Measurements from ENCODE around the gene PTGER2.

DNA sequence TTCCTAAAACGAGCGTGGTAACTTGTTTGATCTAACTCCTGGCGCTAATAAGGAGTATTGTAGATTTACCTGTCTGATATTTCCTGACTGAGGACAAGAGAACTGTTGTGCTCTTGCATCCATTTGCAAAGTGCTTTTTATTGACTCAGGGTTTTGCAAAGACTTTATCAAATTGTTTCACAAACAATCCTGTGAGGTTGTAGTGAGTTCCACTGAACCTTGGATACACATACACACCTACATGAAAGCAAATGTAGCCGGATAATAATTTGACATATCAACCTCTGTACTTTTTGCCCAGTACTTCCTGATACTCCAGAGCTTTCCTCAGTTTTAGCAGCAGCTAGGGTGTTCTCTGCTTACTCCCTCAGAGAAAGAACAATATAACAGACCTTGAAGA is 6.7 kb upstream of the PTGER2 start:
- TF ChIP-seq, protein P1, sequence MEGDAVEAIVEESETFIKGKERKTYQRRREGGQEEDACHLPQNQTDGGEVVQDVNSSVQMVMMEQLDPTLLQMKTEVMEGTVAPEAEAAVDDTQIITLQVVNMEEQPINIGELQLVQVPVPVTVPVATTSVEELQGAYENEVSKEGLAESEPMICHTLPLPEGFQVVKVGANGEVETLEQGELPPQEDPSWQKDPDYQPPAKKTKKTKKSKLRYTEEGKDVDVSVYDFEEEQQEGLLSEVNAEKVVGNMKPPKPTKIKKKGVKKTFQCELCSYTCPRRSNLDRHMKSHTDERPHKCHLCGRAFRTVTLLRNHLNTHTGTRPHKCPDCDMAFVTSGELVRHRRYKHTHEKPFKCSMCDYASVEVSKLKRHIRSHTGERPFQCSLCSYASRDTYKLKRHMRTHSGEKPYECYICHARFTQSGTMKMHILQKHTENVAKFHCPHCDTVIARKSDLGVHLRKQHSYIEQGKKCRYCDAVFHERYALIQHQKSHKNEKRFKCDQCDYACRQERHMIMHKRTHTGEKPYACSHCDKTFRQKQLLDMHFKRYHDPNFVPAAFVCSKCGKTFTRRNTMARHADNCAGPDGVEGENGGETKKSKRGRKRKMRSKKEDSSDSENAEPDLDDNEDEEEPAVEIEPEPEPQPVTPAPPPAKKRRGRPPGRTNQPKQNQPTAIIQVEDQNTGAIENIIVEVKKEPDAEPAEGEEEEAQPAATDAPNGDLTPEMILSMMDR (IDR thresholded peaks at IDR 0.05) = no peak
- no peak for TF ChIP-seq EP300 (IDR thresholded peaks at IDR 0.05; ENCODE audit: low read depth)
- no peak for TF ChIP-seq POLR2A (IDR thresholded peaks at IDR 0.05)
